H1 (cell line): ENCODE measurements around the gene NWD2. TPM values are rescaled to one million over a fixed set of nuclear protein-coding genes. Genes with fewer than 3 reads are reported as not detected.

Source experiments
- CTCF ChIA-PET: fragments of 300-600 bp; sonication (Branson Sonifier 250); formaldehyde crosslinking; loops from one replicate; lab custom pipeline; 2021; ENCODE audit not compliant: partially characterized antibody; lab: Charles Lee
- POLR2A ChIA-PET: fragments of 300-600 bp; sonication (Branson Sonifier 250); formaldehyde crosslinking; loops from one replicate; lab custom pipeline; 2021; ENCODE audit warnings: inconsistent platforms; ENCODE audit not compliant: partially characterized antibody; lab: Charles Lee
- DNase-seq, 2 experiments: peaks; one replicate each; pipeline versions ENCODE4 v3.0.0 to v3.0.0-alpha.2; 2010 to 2022; ENCODE audit warnings: low spot score in 2 of 2, low read depth in 1 of 2, mixed read lengths in 1 of 2
- FAIRE-seq: peaks from 2 replicates; lab custom pipeline; 2011; peaks lifted over from hg19 to GRCh38; lab: Jason Lieb, UNC
- H2AFZ ChIP-seq: 2 replicates; pipeline ENCODE4 v1.8.1; 2012; ENCODE audit warnings: low read length, inconsistent platforms
- H2AK5ac ChIP-seq: 2 replicates; pipeline ENCODE4 v1.6.1; 2013; ENCODE audit warnings: low read depth, low read length
- H2BK120ac ChIP-seq: replicated peaks from 2 replicates; pipeline ENCODE3; 2013; ENCODE audit warnings: low read depth, low read length, inconsistent platforms
- H2BK12ac ChIP-seq: 2 replicates; pipeline ENCODE4 v1.6.1; 2013; ENCODE audit warnings: low read depth, low read length
- H2BK15ac ChIP-seq: 2 replicates; pipeline ENCODE4 v1.6.1; 2013; ENCODE audit warnings: low read length
- H2BK20ac ChIP-seq: 2 replicates; pipeline ENCODE4 v1.6.1; 2013; ENCODE audit warnings: low read length
- H2BK5ac ChIP-seq: 2 replicates; pipeline ENCODE4 v1.6.1; 2013; ENCODE audit warnings: low read depth, low read length
- H3K14ac ChIP-seq: 2 replicates; pipeline ENCODE4 v1.6.1; 2013; ENCODE audit warnings: inconsistent platforms; ENCODE audit not compliant: insufficient read length
- H3K18ac ChIP-seq: 2 replicates; pipeline ENCODE4 v1.6.1; 2013; ENCODE audit warnings: low read length; ENCODE audit errors: extremely low read depth
- H3K23ac ChIP-seq: 2 replicates; pipeline ENCODE4 v1.6.1; 2013; ENCODE audit warnings: inconsistent platforms; ENCODE audit not compliant: insufficient read length
- H3K23me2 ChIP-seq: 2 replicates; pipeline ENCODE4 v1.6.1; 2013; ENCODE audit warnings: low read depth, low read length
- H3K27ac ChIP-seq: 2 replicates; pipeline ENCODE4 v1.6.1; 2011; ENCODE audit warnings: low read depth, low read length, inconsistent platforms
- H3K27me3 ChIP-seq, 4 experiments: replicated peaks in 1 of 4; 1 replicate in 1 of 4; 2 replicates in 3 of 4; pipeline versions ENCODE4 v1.6.1 to v1.8.1; 2011 to 2013; ENCODE audit warnings: low read length in 3 of 4, mild to moderate bottlenecking in 3 of 4, inconsistent platforms in 2 of 4, mixed read lengths in 2 of 4, moderate library complexity in 1 of 4; ENCODE audit not compliant: control insufficient read depth in 3 of 4, insufficient read depth in 3 of 4; ENCODE audit errors: extremely low read depth in 1 of 4
- H3K36me3 ChIP-seq, 4 experiments: 2 replicates each; pipeline versions ENCODE4 v1.6.1 to v1.8.1; 2011 to 2013; ENCODE audit warnings: mild to moderate bottlenecking in 4 of 4, low read length in 3 of 4, moderate library complexity in 2 of 4, control low read depth in 1 of 4, inconsistent platforms in 1 of 4; ENCODE audit not compliant: insufficient read depth in 4 of 4, control insufficient read depth in 2 of 4
- H3K4ac ChIP-seq: replicated peaks from 2 replicates; pipeline ENCODE3; 2013; ENCODE audit warnings: low read length, low read depth, mixed read lengths, inconsistent platforms; ENCODE audit not compliant: insufficient read length
- H3K4me1 ChIP-seq, 4 experiments: replicated peaks in 1 of 4; 1 replicate in 1 of 4; 2 replicates in 3 of 4; pipeline versions ENCODE4 v1.6.1 to v1.8.1; 2011 to 2013; ENCODE audit warnings: low read length in 3 of 4, inconsistent platforms in 2 of 4, mixed read lengths in 1 of 4; ENCODE audit not compliant: insufficient read depth in 4 of 4, control insufficient read depth in 3 of 4
- H3K4me2 ChIP-seq, 2 experiments: 2 replicates each; pipeline versions ENCODE4 v1.6.1 to v1.8.1; 2011 to 2013; ENCODE audit warnings: low read depth in 2 of 2, low read length in 2 of 2, control low read depth in 1 of 2, inconsistent platforms in 1 of 2, mild to moderate bottlenecking in 1 of 2; ENCODE audit not compliant: insufficient read depth in 1 of 2
- H3K4me3 ChIP-seq, 4 experiments: fragments of 200-600, 300-600 bp in 1 of 4; sonication (generic), shearing (Covaris generic), sonication (Bioruptor Twin) in 1 of 4; 2 replicates each; pipeline versions ENCODE4 v1.5.1 to v1.8.1; 2011 to 2016; ENCODE audit warnings: low read length in 4 of 4, low read depth in 3 of 4, control low read depth in 2 of 4, inconsistent platforms in 2 of 4, mild to moderate bottlenecking in 2 of 4, mixed read lengths in 1 of 4, moderate library complexity in 1 of 4; ENCODE audit not compliant: insufficient read depth in 2 of 4; ENCODE audit errors: extremely low read depth in 1 of 4
- H3K56ac ChIP-seq: replicated peaks from 2 replicates; pipeline ENCODE3; 2013; ENCODE audit warnings: low read depth, mild to moderate bottlenecking, mixed read lengths, low read length, inconsistent platforms; ENCODE audit not compliant: insufficient read length
- H3K79me1 ChIP-seq: 2 replicates; pipeline ENCODE4 v1.6.1; 2013; ENCODE audit warnings: low read depth, low read length, control low read depth
- H3K79me2 ChIP-seq, 2 experiments: 2 replicates each; pipeline versions ENCODE4 v1.6.1 to v1.8.1; 2012 to 2013; ENCODE audit warnings: low read length in 2 of 2, mild to moderate bottlenecking in 2 of 2, inconsistent platforms in 1 of 2; ENCODE audit not compliant: insufficient read depth in 2 of 2, control insufficient read depth in 1 of 2
- H3K9ac ChIP-seq, 4 experiments: replicated peaks in 1 of 4; 1 replicate in 1 of 4; 2 replicates in 3 of 4; pipeline versions ENCODE4 v1.6.1 to v1.8.1; 2011 to 2013; ENCODE audit warnings: low read depth in 3 of 4, low read length in 3 of 4, control low read depth in 2 of 4, mild to moderate bottlenecking in 2 of 4, moderate library complexity in 2 of 4, inconsistent platforms in 1 of 4; ENCODE audit errors: extremely low read depth in 1 of 4
- H3K9me3 ChIP-seq, 2 experiments: 2 replicates each; pipeline versions ENCODE4 v1.6.1 to v1.8.1; 2012 to 2013; ENCODE audit warnings: mild to moderate bottlenecking in 2 of 2, moderate library complexity in 2 of 2, control low read depth in 1 of 2, inconsistent platforms in 1 of 2, low read depth in 1 of 2, low read length in 1 of 2, mixed read lengths in 1 of 2; ENCODE audit not compliant: insufficient read depth in 2 of 2
- H4K20me1 ChIP-seq, 2 experiments: replicated peaks in 1 of 2; 2 replicates each; pipeline versions ENCODE3 to v1.8.1; 2011 to 2013; ENCODE audit warnings: inconsistent platforms in 2 of 2, low read length in 2 of 2, mild to moderate bottlenecking in 1 of 2; ENCODE audit not compliant: insufficient read depth in 2 of 2, control insufficient read depth in 1 of 2
- H4K5ac ChIP-seq: 2 replicates; pipeline ENCODE4 v1.6.1; 2013; ENCODE audit warnings: low read length, low read depth, mixed read lengths, inconsistent platforms; ENCODE audit not compliant: insufficient read length
- H4K8ac ChIP-seq: 2 replicates; pipeline ENCODE4 v1.8.0; 2013; ENCODE audit warnings: mild to moderate bottlenecking, moderate library complexity, low read length, inconsistent platforms; ENCODE audit not compliant: insufficient read depth; ENCODE audit errors: extremely low read depth
- H4K91ac ChIP-seq: replicated peaks from 2 replicates; pipeline ENCODE3; 2013; ENCODE audit warnings: low read length, mixed read lengths, inconsistent platforms; ENCODE audit not compliant: insufficient read length
- ATF2 ChIP-seq: IDR thresholded peaks from 2 replicates; pipeline ENCODE4 v1.6.1; 2012; ENCODE audit warnings: low read length, inconsistent platforms
- BCL11A ChIP-seq, 2 experiments: IDR thresholded peaks; one replicate each; pipeline ENCODE4 v1.6.1; 2011; ENCODE audit warnings: low read depth in 2 of 2, low read length in 2 of 2, mild to moderate bottlenecking in 2 of 2
- CHD1 ChIP-seq: IDR thresholded peaks from 2 replicates; pipeline ENCODE4 v1.6.1; 2012; ENCODE audit warnings: low read depth, low read length, improper control_type of control experiment
- CTBP2 ChIP-seq: IDR thresholded peaks from 2 replicates; pipeline ENCODE4 v1.7.0; 2011; ENCODE audit warnings: borderline replicate concordance, mild to moderate bottlenecking, moderate library complexity, mixed read lengths, low read length; ENCODE audit not compliant: insufficient read depth, insufficient read length
- EZH2 ChIP-seq: fragments of 200-600 bp; sonication (generic); IDR thresholded peaks from 2 replicates; pipeline ENCODE4 v1.7.1; 2012; ENCODE audit warnings: low read depth, mild to moderate bottlenecking, moderate library complexity, low read length, inconsistent platforms; ENCODE audit not compliant: severe bottlenecking
- HDAC6 ChIP-seq: IDR thresholded peaks from one replicate; pipeline ENCODE4 v1.7.1; 2012; ENCODE audit warnings: low read depth, mild to moderate bottlenecking, inconsistent platforms, low read length, moderate library complexity
- KDM4A ChIP-seq: IDR thresholded peaks from one replicate; pipeline ENCODE4 v1.7.1; 2012; ENCODE audit warnings: low read depth, mild to moderate bottlenecking, moderate library complexity, low read length, inconsistent platforms; ENCODE audit not compliant: severe bottlenecking
- NANOG ChIP-seq: IDR thresholded peaks from 2 replicates; pipeline ENCODE4 v1.6.1; 2011; ENCODE audit warnings: low read length, low read depth, mild to moderate bottlenecking, inconsistent platforms; ENCODE audit not compliant: insufficient read depth, poor library complexity, severe bottlenecking
- POLR2A ChIP-seq, 2 experiments: IDR thresholded peaks; 1 replicate in 1 of 2; 2 replicates in 1 of 2; pipeline ENCODE4 v1.6.1; 2011; ENCODE audit warnings: low read depth in 2 of 2, low read length in 2 of 2, mild to moderate bottlenecking in 2 of 2; ENCODE audit errors: control extremely low read depth in 1 of 2
- POLR2AphosphoS5 ChIP-seq: IDR thresholded peaks from 2 replicates; pipeline ENCODE4 v1.6.1; 2011; ENCODE audit warnings: low read depth, low read length
- SIRT6 ChIP-seq: IDR thresholded peaks from one replicate; pipeline ENCODE4 v1.7.1; 2012; ENCODE audit warnings: low read length, inconsistent platforms
- SUZ12 ChIP-seq: fragments of 200-600 bp; sonication (generic); IDR thresholded peaks from 2 replicates; pipeline ENCODE4 v1.6.1; 2012; ENCODE audit warnings: mild to moderate bottlenecking, inconsistent platforms, low read length, moderate library complexity, mixed read lengths
- TBP ChIP-seq: IDR thresholded peaks from 2 replicates; pipeline ENCODE4 v1.6.1; 2011; ENCODE audit warnings: low read depth, low read length, improper control_type of control experiment
- TCF12 ChIP-seq: IDR thresholded peaks from 2 replicates; pipeline ENCODE4 v1.6.1; 2011; ENCODE audit warnings: low read depth, mild to moderate bottlenecking, low read length
- polyA plus RNA-seq, 7 experiments: library from polyadenylated mRNA; depleted of rRNA in 3 of 7; stranded (reverse) in 5 of 7; unstranded in 2 of 7; fragments of >200 nt in 5 of 7; fragments of 200-250 nt in 2 of 7; gene quantifications; 1 replicate in 5 of 7; 2 replicates in 1 of 7; 4 replicates in 1 of 7; pipeline versions ENCODE4 v1.2.1 to v1.2.3, GENCODE V29; 2011 to 2013; ENCODE audit warnings: missing spikeins in 2 of 7, mixed read lengths in 2 of 7
- total RNA-seq: library from RNA; stranded (reverse); fragmentation: NEBNext Ultra II Directional; extraction: Animal tissue kit (Norgen Biotek cat#: 25700); gene quantifications from 2 replicates; pipeline ENCODE4 v1.2.1, GENCODE V29; 2021

Gene NWD2
- total and polyA plus RNA-seq, 2 of the 8 experiments (the other 6 are each of a cell fraction or from before 2014, with no cell fraction given) = under 0.01 TPM; not detected in 1

- no peak overlapping the region for H3K14ac ChIP-seq
- no peak overlapping the region for H3K56ac ChIP-seq
- no peaks in the 10 kb centered on the region for H3K36me3 ChIP-seq
- H3K27ac ChIP-seq = no peak overlapping the region
- no peak overlapping the region for H3K4me2 ChIP-seq
- H3K79me2 ChIP-seq = no peaks in the 10 kb centered on the region
- no peak overlapping the region for H4K91ac ChIP-seq
- H3K27me3 ChIP-seq = no peaks in the 10 kb centered on the region
- no peaks in the 10 kb centered on the region for H3K9me3 ChIP-seq
- H3K4me3 ChIP-seq = no peak overlapping the region
- no peak overlapping the region for H4K8ac ChIP-seq
- no peaks in the 10 kb centered on the region for H3K4me1 ChIP-seq
- H2BK20ac ChIP-seq = no peak overlapping the region
- no peaks in the 10 kb centered on the region for H4K20me1 ChIP-seq
- no peak overlapping the region for H2BK15ac ChIP-seq
- H3K18ac ChIP-seq = no peak overlapping the region
- no peak overlapping the region for H2AFZ ChIP-seq
- ChIA-PET CTCF (interaction anchor here (1.1 to 1.4 kb wide), 2 partner anchors 15 to 122 kb away, joined by 4 to 7 read pairs; no protein-coding TSS in a partner anchor), POLR2A (no interaction called here)
- H4K5ac ChIP-seq = no peak overlapping the region
- no peak overlapping the region for H2BK12ac ChIP-seq
- no peaks in the 10 kb centered on the region for H3K23me2 ChIP-seq
- H3K4ac ChIP-seq = no peak overlapping the region
- no peak overlapping the region for H3K9ac ChIP-seq
- H3K23ac ChIP-seq = no peak overlapping the region
- no peak overlapping the region for H2BK5ac ChIP-seq
- FAIRE-seq (no peak), DNase-seq (no peak)
- H3K79me1 ChIP-seq = no peaks in the 10 kb centered on the region
- no peak overlapping the region for H2BK120ac ChIP-seq
- H2AK5ac ChIP-seq = no peak overlapping the region
- TF ChIP-seq ATF2 (no peak), TCF12 (no peak), HDAC6 (no peak), CHD1 (no peak), BCL11A (IDR thresholded peaks at IDR 0.05; ENCODE audit: low read depth in 2 of 2, low read length in 2 of 2) (no peak), TBP (no peak), POLR2A (IDR thresholded peaks at IDR 0.05; ENCODE audit: control extremely low read depth in 1 of 2, low read depth in 2 of 2, low read length in 2 of 2) (no peak), KDM4A (no peak), EZH2 (no peak), POLR2AphosphoS5 (no peak), CTBP2 (no peak), NANOG (no peak), SIRT6 (no peak), SUZ12 (no peak)
These were observed 121.3 kb downstream of the NWD2 start for GRCh38 chr4:37365888-37366287.
